ENCODE measurements around the gene RIC3.

Gene RIC3

GRCh38 chr11:8102296-8102915 is 66.4 kb downstream of the RIC3 start:
- DNase-seq = no peak

- DNase-seq = peak; percentile 17
These were observed 67.4 kb downstream of the RIC3 start for GRCh38 chr11:8101421-8101820.

GRCh38 chr11:8100605-8101004 is 68.2 kb downstream of the RIC3 start:
- DNase-seq = no peak

GRCh38 chr11:8100158-8100557 is 68.7 kb downstream of the RIC3 start:
- DNase-seq = no peak

- peak; percentile 72 for DNase-seq
These were observed 69.4 kb downstream of the RIC3 start for GRCh38 chr11:8099291-8099899.

- DNase-seq = peak; percentile 25
These were observed 69.9 kb downstream of the RIC3 start for GRCh38 chr11:8098879-8099278.

GRCh38 chr11:8098361-8098760 is 70.5 kb downstream of the RIC3 start:
- DNase-seq = no peak

GRCh38 chr11:8097926-8098325 is 70.9 kb downstream of the RIC3 start:
- no peak for DNase-seq

- no peak for DNase-seq
These were observed 71.4 kb downstream of the RIC3 start for GRCh38 chr11:8097468-8097867.

GRCh38 chr11:8097062-8097461 is 71.8 kb downstream of the RIC3 start:
- no peak for DNase-seq

GRCh38 chr11:8096575-8096974 is 72.2 kb downstream of the RIC3 start:
- DNase-seq = no peak

- DNase-seq = no peak
These were observed 72.9 kb downstream of the RIC3 start for GRCh38 chr11:8095806-8096522.

- DNase-seq = no peak
These were observed 73.5 kb downstream of the RIC3 start for GRCh38 chr11:8095371-8095770.

GRCh38 chr11:8094656-8095055 is 74.2 kb downstream of the RIC3 start:
- DNase-seq = no peak

- no peak for DNase-seq
These were observed 74.8 kb downstream of the RIC3 start for GRCh38 chr11:8093931-8094575.

GRCh38 chr11:8092587-8093424 is 76.0 kb downstream of the RIC3 start:
- DNase-seq = peak; percentile 24

GRCh38 chr11:8091721-8092120 is 77.1 kb downstream of the RIC3 start:
- DNase-seq = peak; percentile 17

- DNase-seq = no peak
These were observed 78.1 kb downstream of the RIC3 start for GRCh38 chr11:8090756-8091155.

- DNase-seq = no peak
These were observed 78.9 kb downstream of the RIC3 start for GRCh38 chr11:8089791-8090510.

- no peak for DNase-seq
These were observed 81.1 kb downstream of the RIC3 start for GRCh38 chr11:8087756-8088155.

- no peak for DNase-seq
These were observed 81.6 kb downstream of the RIC3 start for GRCh38 chr11:8087185-8087584.

- no peak for DNase-seq
These were observed 82.3 kb downstream of the RIC3 start for GRCh38 chr11:8086571-8086970.

All from activated CD4-positive, CD25-positive, alpha-beta regulatory T cell treated with anti-CD3 and anti-CD28 coated beads, Interleukin-2, amount 50 U/mL, for 72 hours (primary cell).